ENCODE data around the gene CCDC149. TPM values are rescaled to one million over a fixed set of nuclear protein-coding genes. Genes with fewer than 3 reads are reported as not detected.

CCDC149 gene
- total RNA-seq, 1 experiment from 2014 or later = 0.95 TPM

GRCh38 chr4:24895461-24895860 lies 17.4 kb downstream of the CCDC149 start:
- ChIA-PET CTCF (no interaction called here), POLR2A (no interaction called here)
- H3K9me3 Mint-ChIP-seq (ENCODE audit: unreplicated experiment) = no peaks in the 10 kb centered on the region
- H3K4me1 Mint-ChIP-seq (ENCODE audit: low read depth, unreplicated experiment) = no peaks in the 10 kb centered on the region
- TF ChIP-seq CTCF (IDR thresholded peaks at IDR 0.05; ENCODE audit: insufficient read depth in 1 of 2, low read depth in 1 of 2, low read length in 1 of 2, severe bottlenecking in 1 of 2, unreplicated experiment in 1 of 2) = no peak
- intact Hi-C loops (cut with micrococcal nuclease; ENCODE audit: unreplicated experiment) = no loop called here
- Histone ChIP-seq H3K4me1 (no peaks in the 10 kb centered on the region), H3K9me3 (no peaks in the 10 kb centered on the region), H3K4me3 (ENCODE audit: low read depth, low read length) (no peak overlapping the region), H3K36me3 (ENCODE audit: control insufficient read depth, insufficient read depth, low read length) (no peaks in the 10 kb centered on the region), H3K27me3 (replicated peaks; ENCODE audit: control insufficient read depth, insufficient read depth, low read length) (no peaks in the 10 kb centered on the region; the same call in 1 of the 2 replicates)
- H3K27me3 Mint-ChIP-seq (ENCODE audit: insufficient read depth, unreplicated experiment) = no peaks in the 10 kb centered on the region
- no peak overlapping the region for H3K4me3 Mint-ChIP-seq (ENCODE audit: unreplicated experiment)
- DNase-seq = no peak
- no peak overlapping the region for H3K27ac Mint-ChIP-seq (ENCODE audit: unreplicated experiment)
- no peaks in the 10 kb centered on the region for H3K36me3 Mint-ChIP-seq (ENCODE audit: insufficient read depth, unreplicated experiment)
- no TSS peak for BruUV-seq (replicated peaks)

GRCh38 chr4:24894846-24895245 lies 18.0 kb downstream of the CCDC149 start:
- Mint-ChIP-seq H3K36me3 (ENCODE audit: insufficient read depth, unreplicated experiment) (no peaks in the 10 kb centered on the region), H3K27me3 (ENCODE audit: insufficient read depth, unreplicated experiment) (no peaks in the 10 kb centered on the region), H3K9me3 (ENCODE audit: unreplicated experiment) (no peaks in the 10 kb centered on the region), H3K4me1 (ENCODE audit: low read depth, unreplicated experiment) (no peaks in the 10 kb centered on the region), H3K4me3 (ENCODE audit: unreplicated experiment) (no peak overlapping the region), H3K27ac (ENCODE audit: unreplicated experiment) (no peak overlapping the region)
- Histone ChIP-seq H3K4me1 (no peaks in the 10 kb centered on the region), H3K4me3 (ENCODE audit: low read depth, low read length) (no peak overlapping the region), H3K36me3 (ENCODE audit: control insufficient read depth, insufficient read depth, low read length) (no peaks in the 10 kb centered on the region), H3K27me3 (replicated peaks; ENCODE audit: control insufficient read depth, insufficient read depth, low read length) (no peaks in the 10 kb centered on the region; the same call in 1 of the 2 replicates), H3K9me3 (no peaks in the 10 kb centered on the region)
- ChIA-PET POLR2A (no interaction called here), CTCF (no interaction called here)
- DNase-seq = no peak
- no TSS peak for BruUV-seq (replicated peaks)
- no peak for TF ChIP-seq CTCF (IDR thresholded peaks at IDR 0.05; ENCODE audit: insufficient read depth in 1 of 2, low read depth in 1 of 2, low read length in 1 of 2, severe bottlenecking in 1 of 2, unreplicated experiment in 1 of 2)
- intact Hi-C loops (cut with micrococcal nuclease; ENCODE audit: unreplicated experiment) = no loop called here

GRCh38 chr4:24894243-24894642 lies 18.6 kb downstream of the CCDC149 start:
- H3K4me3 Mint-ChIP-seq (ENCODE audit: unreplicated experiment) = no peak overlapping the region
- no peaks in the 10 kb centered on the region for H3K4me1 Mint-ChIP-seq (ENCODE audit: low read depth, unreplicated experiment)
- no peaks in the 10 kb centered on the region for H3K36me3 Mint-ChIP-seq (ENCODE audit: insufficient read depth, unreplicated experiment)
- H3K27ac Mint-ChIP-seq (ENCODE audit: unreplicated experiment) = no peak overlapping the region
- Histone ChIP-seq H3K27me3 (replicated peaks; ENCODE audit: control insufficient read depth, insufficient read depth, low read length) (no peaks in the 10 kb centered on the region; the same call in 1 of the 2 replicates), H3K4me3 (ENCODE audit: low read depth, low read length) (no peak overlapping the region), H3K4me1 (no peaks in the 10 kb centered on the region), H3K36me3 (ENCODE audit: control insufficient read depth, insufficient read depth, low read length) (no peaks in the 10 kb centered on the region), H3K9me3 (no peaks in the 10 kb centered on the region)
- intact Hi-C loops (cut with micrococcal nuclease; ENCODE audit: unreplicated experiment) = no loop called here
- H3K9me3 Mint-ChIP-seq (ENCODE audit: unreplicated experiment) = no peaks in the 10 kb centered on the region
- DNase-seq = no peak
- TF ChIP-seq CTCF (IDR thresholded peaks at IDR 0.05; ENCODE audit: insufficient read depth in 1 of 2, low read depth in 1 of 2, low read length in 1 of 2, severe bottlenecking in 1 of 2, unreplicated experiment in 1 of 2) = no peak
- ChIA-PET POLR2A (no interaction called here), CTCF (no interaction called here)
- no peaks in the 10 kb centered on the region for H3K27me3 Mint-ChIP-seq (ENCODE audit: insufficient read depth, unreplicated experiment)
- BruUV-seq (replicated peaks) = no TSS peak
